ENCODE results near the gene COX10. TPM values are rescaled to one million over a fixed set of nuclear protein-coding genes. Genes with fewer than 3 reads are reported as not detected.

COX10 gene
- total RNA-seq, 1 donor from 2014 or later = 13.8 TPM

DNA sequence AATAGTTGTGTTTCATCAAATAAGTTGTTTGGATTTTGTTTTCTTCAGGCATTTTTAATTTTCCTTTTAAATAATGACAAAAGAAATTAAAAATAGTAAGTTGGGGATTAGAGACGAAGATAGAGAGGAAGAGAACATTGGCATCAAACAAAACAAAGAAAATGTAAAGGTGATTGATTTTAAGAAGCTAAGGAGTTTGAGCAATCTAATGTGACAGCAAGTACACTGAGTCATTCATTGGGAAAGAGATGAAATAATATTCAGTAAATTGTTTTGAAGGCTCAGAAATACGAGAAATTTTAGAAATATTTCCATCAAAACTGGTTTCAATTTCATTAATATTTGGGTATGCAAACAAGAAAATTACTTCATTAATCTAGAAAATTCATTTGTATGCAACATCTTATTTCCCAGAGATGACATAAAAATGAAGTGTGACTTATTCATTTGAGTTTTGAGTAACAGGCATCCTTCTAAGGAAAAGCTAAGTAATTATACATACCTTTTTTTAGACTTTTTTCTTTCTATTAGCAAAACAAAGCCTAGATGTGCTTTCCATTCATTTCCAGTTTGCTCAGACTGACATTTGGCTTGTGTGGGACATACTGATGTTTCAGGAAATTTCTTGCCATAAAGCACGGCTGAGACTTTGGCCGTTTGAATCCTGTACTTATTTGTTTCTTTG, 66.7 kb downstream of the COX10 start:
- no peak for DNase-seq
- TF ChIP-seq, protein P1, sequence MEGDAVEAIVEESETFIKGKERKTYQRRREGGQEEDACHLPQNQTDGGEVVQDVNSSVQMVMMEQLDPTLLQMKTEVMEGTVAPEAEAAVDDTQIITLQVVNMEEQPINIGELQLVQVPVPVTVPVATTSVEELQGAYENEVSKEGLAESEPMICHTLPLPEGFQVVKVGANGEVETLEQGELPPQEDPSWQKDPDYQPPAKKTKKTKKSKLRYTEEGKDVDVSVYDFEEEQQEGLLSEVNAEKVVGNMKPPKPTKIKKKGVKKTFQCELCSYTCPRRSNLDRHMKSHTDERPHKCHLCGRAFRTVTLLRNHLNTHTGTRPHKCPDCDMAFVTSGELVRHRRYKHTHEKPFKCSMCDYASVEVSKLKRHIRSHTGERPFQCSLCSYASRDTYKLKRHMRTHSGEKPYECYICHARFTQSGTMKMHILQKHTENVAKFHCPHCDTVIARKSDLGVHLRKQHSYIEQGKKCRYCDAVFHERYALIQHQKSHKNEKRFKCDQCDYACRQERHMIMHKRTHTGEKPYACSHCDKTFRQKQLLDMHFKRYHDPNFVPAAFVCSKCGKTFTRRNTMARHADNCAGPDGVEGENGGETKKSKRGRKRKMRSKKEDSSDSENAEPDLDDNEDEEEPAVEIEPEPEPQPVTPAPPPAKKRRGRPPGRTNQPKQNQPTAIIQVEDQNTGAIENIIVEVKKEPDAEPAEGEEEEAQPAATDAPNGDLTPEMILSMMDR (IDR thresholded peaks at IDR 0.05) = no peak
- Histone ChIP-seq H3K36me3 (no peaks in the 10 kb centered on the region), H3K4me1 (no peaks in the 10 kb centered on the region), H3K27ac (no peak overlapping the region), H3K27me3 (ENCODE audit: low read depth) (no peaks in the 10 kb centered on the region), H3K9me3 (no peaks in the 10 kb centered on the region), H3K4me3 (no peak overlapping the region)
- intact Hi-C loops (cut with DNase I) = no loop called here
- ATAC-seq = no peak

DNA sequence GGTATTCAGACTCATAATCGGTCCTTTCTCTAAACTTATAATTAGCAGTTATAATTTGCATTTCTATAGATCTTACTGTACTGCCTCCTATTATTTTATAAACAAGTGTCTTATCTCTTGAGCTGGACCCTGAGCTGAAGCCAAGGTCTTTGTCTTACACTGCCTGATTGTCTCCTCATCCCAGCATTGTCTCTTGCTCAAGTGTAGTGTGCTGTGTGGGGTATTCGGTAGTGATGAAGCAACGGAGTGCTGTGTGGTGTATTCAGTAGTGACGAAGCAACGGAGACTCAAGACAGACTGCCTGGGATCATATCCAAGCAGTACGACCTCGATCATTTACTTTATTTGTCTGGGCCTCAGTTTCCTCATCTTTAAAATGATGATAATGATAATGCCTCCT, 69.3 kb downstream of the COX10 start:
- Histone ChIP-seq H3K4me3 (no peak overlapping the region), H3K9me3 (no peaks in the 10 kb centered on the region), H3K27ac (no peak overlapping the region), H3K36me3 (no peaks in the 10 kb centered on the region), H3K27me3 (ENCODE audit: low read depth) (no peaks in the 10 kb centered on the region), H3K4me1 (no peaks in the 10 kb centered on the region)
- ATAC-seq (no peak), DNase-seq (no peak)
- intact Hi-C loops (cut with DNase I) = no loop called here
- TF ChIP-seq, protein P1 (IDR thresholded peaks at IDR 0.05) = no peak

DNA sequence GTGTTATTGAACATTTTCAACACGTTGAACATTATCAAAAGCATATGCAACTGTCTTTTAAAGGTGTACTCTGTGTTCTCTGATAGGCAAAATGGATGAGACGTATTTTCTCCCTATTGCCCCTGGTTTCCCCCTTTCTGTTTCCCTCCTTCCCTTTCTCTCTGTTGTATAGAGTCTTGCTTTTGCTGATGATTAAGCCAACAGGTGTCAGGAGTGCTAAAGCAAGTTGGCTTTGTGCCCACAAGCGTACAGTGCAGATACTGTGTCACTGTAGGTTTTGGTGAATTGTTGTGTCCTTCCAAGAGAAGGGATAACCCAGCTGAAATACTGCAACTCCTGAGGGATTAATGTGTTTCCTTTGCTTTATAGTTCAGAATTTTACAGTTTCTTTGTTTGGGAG, 74.4 kb downstream of the COX10 start:
- ATAC-seq (no peak), DNase-seq (no peak)
- no peaks in the 10 kb centered on the region for H3K4me1 ChIP-seq
- H3K9me3 ChIP-seq = no peaks in the 10 kb centered on the region
- no peak overlapping the region for H3K4me3 ChIP-seq
- H3K27ac ChIP-seq = no peak overlapping the region
- no peaks in the 10 kb centered on the region for H3K27me3 ChIP-seq (ENCODE audit: low read depth)
- intact Hi-C loops (cut with DNase I) = no loop called here
- TF ChIP-seq, protein P1 (IDR thresholded peaks at IDR 0.05) = no peak
- H3K36me3 ChIP-seq = no peaks in the 10 kb centered on the region

DNA sequence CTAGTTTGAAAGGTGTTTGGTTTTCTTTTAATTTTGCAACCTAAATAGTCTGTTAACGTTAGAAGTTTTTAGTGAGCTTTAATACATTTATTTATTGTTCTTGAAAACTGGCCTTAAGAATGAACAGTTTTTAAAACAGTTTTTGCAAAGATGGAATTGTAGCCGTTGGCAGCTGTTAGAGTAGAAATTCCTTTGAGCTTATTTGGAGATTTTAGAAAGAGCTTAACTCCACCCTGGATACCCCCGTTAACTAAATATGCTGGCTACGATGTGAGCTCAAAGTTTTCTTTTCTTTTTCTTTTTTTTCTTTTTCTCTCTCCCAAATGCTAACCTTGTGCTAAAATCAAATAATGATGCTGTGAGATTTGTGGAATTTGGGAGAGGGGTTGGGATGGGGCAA, 75.2 kb downstream of the COX10 start:
- Histone ChIP-seq H3K36me3 (no peaks in the 10 kb centered on the region), H3K27me3 (ENCODE audit: low read depth) (no peaks in the 10 kb centered on the region), H3K4me1 (no peaks in the 10 kb centered on the region), H3K9me3 (no peaks in the 10 kb centered on the region), H3K4me3 (no peak overlapping the region), H3K27ac (no peak overlapping the region)
- no peak for DNase-seq
- no peak for ATAC-seq
- TF ChIP-seq, protein P1 (IDR thresholded peaks at IDR 0.05) = no peak
- intact Hi-C loops (cut with DNase I) = no loop called here

DNA sequence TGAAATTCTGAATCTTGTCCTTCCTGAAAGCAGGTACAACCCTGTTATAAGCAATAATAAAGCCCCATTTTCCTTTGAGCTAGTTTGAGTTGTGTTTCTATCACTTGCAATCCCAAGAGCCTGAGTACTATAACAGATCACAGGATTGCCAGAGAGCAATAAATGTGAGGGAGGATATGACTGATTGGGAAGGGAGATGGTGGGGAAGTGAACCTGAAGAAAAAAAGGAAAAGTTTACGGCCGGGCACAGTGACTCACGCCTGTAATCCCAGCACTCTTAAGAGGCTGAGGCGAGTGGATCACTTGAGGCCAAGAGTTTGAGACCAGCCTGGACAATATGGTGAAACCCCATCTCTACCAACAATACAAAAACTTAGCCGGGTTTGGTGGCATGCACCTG, 80.4 kb downstream of the COX10 start:
- H3K27ac ChIP-seq = no peak overlapping the region
- ATAC-seq = no peak
- TF ChIP-seq, protein P1 (IDR thresholded peaks at IDR 0.05) = no peak
- no peaks in the 10 kb centered on the region for H3K27me3 ChIP-seq (ENCODE audit: low read depth)
- H3K4me1 ChIP-seq = no peaks in the 10 kb centered on the region
- H3K36me3 ChIP-seq = no peaks in the 10 kb centered on the region
- H3K9me3 ChIP-seq = no peaks in the 10 kb centered on the region
- no peak overlapping the region for H3K4me3 ChIP-seq
- intact Hi-C loops (cut with DNase I) = no loop called here
- DNase-seq = no peak
